IMR-90 (cell line): ENCODE results near the gene RXFP3. TPM values are rescaled to one million over a fixed set of nuclear protein-coding genes. Genes with fewer than 3 reads are reported as not detected.

Experiments
- ATAC-seq: fragments of 200-7000 bp; cut with Tn5 transposase; 2 replicates; pipeline ENCODE4 v1.9.1; 2020; ENCODE audit warnings: low read depth, mild to moderate bottlenecking, moderate library complexity
- BruUV-seq: library from RNA; stranded (reverse); fragments of 400-500 nt; replicated peaks from 2 replicates; lab custom pipeline; 2021; lab: Mats Ljungman, UMichigan
- CTCF ChIA-PET: fragments of 300-600 bp; formaldehyde crosslinking; extraction: SDS; loops from one replicate; lab custom pipeline; 2021; ENCODE audit warnings: antibody characterized with exemption; lab: Yijun Ruan, JAX
- POLR2A ChIA-PET: fragments of 300-600 bp; sonication (Branson Sonifier 250); formaldehyde crosslinking; loops from one replicate; lab custom pipeline; 2022; ENCODE audit warnings: antibody characterized with exemption; ENCODE audit not compliant: unreplicated experiment; lab: Charles Lee
- DNase-seq: peaks from one replicate; pipeline ENCODE4 v3.0.0; 2013
- H2AFZ ChIP-seq: replicated peaks from 2 replicates; pipeline ENCODE3; 2013; ENCODE audit warnings: low read length, mild to moderate bottlenecking; ENCODE audit not compliant: poor library complexity
- H2AK5ac ChIP-seq: 2 replicates; pipeline ENCODE4 v1.6.1; 2013; ENCODE audit warnings: low read depth, low read length, inconsistent platforms
- H2AK9ac ChIP-seq: replicated peaks from 2 replicates; pipeline ENCODE3; 2013; ENCODE audit warnings: mild to moderate bottlenecking, low read depth, low read length, moderate library complexity; ENCODE audit not compliant: poor library complexity
- H2BK120ac ChIP-seq: 2 replicates; pipeline ENCODE4 v1.6.1; 2013; ENCODE audit warnings: low read depth, low read length, inconsistent platforms
- H2BK15ac ChIP-seq: 3 replicates; pipeline ENCODE4 v1.6.1; 2013; ENCODE audit warnings: low read depth, low read length, inconsistent platforms
- H2BK20ac ChIP-seq: 2 replicates; pipeline ENCODE4 v1.6.1; 2013; ENCODE audit warnings: low read depth, mild to moderate bottlenecking, inconsistent platforms, low read length, moderate library complexity
- H2BK5ac ChIP-seq: 2 replicates; pipeline ENCODE4 v1.6.1; 2013; ENCODE audit warnings: mild to moderate bottlenecking, low read depth, low read length, inconsistent platforms; ENCODE audit not compliant: poor library complexity, severe bottlenecking
- H3K14ac ChIP-seq: replicated peaks from 2 replicates; pipeline ENCODE4 v1.6.1; 2013; ENCODE audit warnings: low read depth, low read length, inconsistent platforms
- H3K18ac ChIP-seq: 2 replicates; pipeline ENCODE4 v1.6.1; 2013; ENCODE audit warnings: low read depth, low read length, control low read depth
- H3K23ac ChIP-seq: 2 replicates; pipeline ENCODE4 v1.6.1; 2013; ENCODE audit warnings: low read depth, low read length, inconsistent platforms
- H3K27ac ChIP-seq: 2 replicates; pipeline ENCODE4 v1.5.1; 2013; ENCODE audit warnings: mild to moderate bottlenecking, control low read depth, low read length; ENCODE audit not compliant: insufficient read depth
- H3K27me3 ChIP-seq: 2 replicates; pipeline ENCODE4 v1.6.1; 2013; ENCODE audit warnings: low read length; ENCODE audit not compliant: control insufficient read depth, insufficient read depth
- H3K36me3 ChIP-seq: 2 replicates; pipeline ENCODE4 v1.6.1; 2013; ENCODE audit warnings: low read length, mixed read lengths; ENCODE audit not compliant: control insufficient read depth, insufficient read depth
- H3K4ac ChIP-seq: 2 replicates; pipeline ENCODE4 v1.6.1; 2013; ENCODE audit warnings: low read depth, low read length, inconsistent platforms
- H3K4me1 ChIP-seq: 2 replicates; pipeline ENCODE4 v1.6.1; 2013; ENCODE audit warnings: low read length, mixed read lengths; ENCODE audit not compliant: control insufficient read depth, insufficient read depth
- H3K4me2 ChIP-seq: 2 replicates; pipeline ENCODE4 v1.6.1; 2013; ENCODE audit warnings: low read depth, mild to moderate bottlenecking, control low read depth, low read length, moderate library complexity
- H3K4me3 ChIP-seq: 2 replicates; pipeline ENCODE4 v1.5.1; 2013; ENCODE audit warnings: low read depth, mild to moderate bottlenecking, control low read depth, low read length, moderate library complexity; ENCODE audit not compliant: insufficient read depth
- H3K56ac ChIP-seq: 2 replicates; pipeline ENCODE4 v1.6.1; 2013; ENCODE audit warnings: low read length, inconsistent platforms; ENCODE audit not compliant: insufficient read depth; ENCODE audit errors: extremely low read depth
- H3K79me1 ChIP-seq, 2 experiments: 2 replicates each; pipeline ENCODE4 v1.6.1; 2013; ENCODE audit warnings: low read length in 2 of 2, inconsistent platforms in 1 of 2, low read depth in 1 of 2
- H3K9ac ChIP-seq: 2 replicates; pipeline ENCODE4 v1.6.1; 2013; ENCODE audit warnings: low read depth, low read length, control low read depth
- H3K9me1 ChIP-seq: 2 replicates; pipeline ENCODE4 v1.6.1; 2013; ENCODE audit warnings: low read length, inconsistent platforms; ENCODE audit not compliant: insufficient read depth
- H3K9me3 ChIP-seq: 2 replicates; pipeline ENCODE4 v1.6.1; 2013; ENCODE audit warnings: low read length; ENCODE audit not compliant: control insufficient read depth, insufficient read depth
- H4K20me1 ChIP-seq: 2 replicates; pipeline ENCODE4 v1.6.1; 2013; ENCODE audit warnings: low read length, inconsistent platforms; ENCODE audit not compliant: insufficient read depth
- H4K5ac ChIP-seq: 2 replicates; pipeline ENCODE4 v1.6.1; 2013; ENCODE audit warnings: mild to moderate bottlenecking, low read depth, low read length, control low read depth
- H4K8ac ChIP-seq, 2 experiments: 2 replicates each; pipeline ENCODE4 v1.6.1; 2013; ENCODE audit warnings: low read depth in 2 of 2, low read length in 2 of 2, control low read depth in 1 of 2, inconsistent platforms in 1 of 2
- H4K91ac ChIP-seq: 2 replicates; pipeline ENCODE4 v1.6.1; 2013; ENCODE audit warnings: low read depth, low read length, inconsistent platforms; ENCODE audit not compliant: insufficient read depth
- FOS ChIP-seq: fragments of 150-350 bp; IDR thresholded peaks from 2 replicates; pipeline ENCODE4 v1.6.1; 2016; ENCODE audit warnings: low read depth, low read length
- MXI1 ChIP-seq: IDR thresholded peaks from 2 replicates; pipeline ENCODE4 v1.6.1; 2012; ENCODE audit warnings: low read depth, mild to moderate bottlenecking, low read length, moderate library complexity, borderline replicate concordance
- NFE2L2 ChIP-seq: fragments of 150-350 bp; IDR thresholded peaks from 2 replicates; pipeline ENCODE4 v1.6.1; 2016; ENCODE audit warnings: low read depth, mild to moderate bottlenecking, low read length
- RCOR1 ChIP-seq: IDR thresholded peaks from 2 replicates; pipeline ENCODE4 v1.6.1; 2012; ENCODE audit warnings: mild to moderate bottlenecking, low read length, improper control_type of control experiment; ENCODE audit not compliant: insufficient replicate concordance
- WGBS, 2 experiments: methylation state at CpG; one replicate each; pipeline versions ENCODE4 v1.1.5 to v1.1.7; 2013; ENCODE audit warnings: missing lambda C conversion rate in 2 of 2; ENCODE audit not compliant: insufficient read length in 1 of 2; ENCODE audit errors: extremely low coverage in 2 of 2; 5-methylcytosine and 5-hydroxymethylcytosine counted together
- dilution Hi-C: fragments of 300-500 bp; cut with HindIII; formaldehyde crosslinking; loops from one replicate; pipeline ENCODE4 v1.14.3; 2018; ENCODE audit warnings: low sequenced_read_pairs; ENCODE audit not compliant: unreplicated experiment
- in situ Hi-C: fragments of 300-500 bp; cut with MboI; formaldehyde crosslinking; loops from 3 replicates; pipeline ENCODE4 v1.14.3; 2019; ENCODE audit warnings: low sequenced_read_pairs, inconsistent platforms, mixed read lengths
- intact Hi-C: fragments of 100-400 bp; cut with micrococcal nuclease; formaldehyde crosslinking; loops from 2 replicates; pipeline ENCODE4 v1.10.0; 2022
- polyA plus RNA-seq, 3 experiments: library from polyadenylated mRNA; depleted of rRNA; stranded (reverse); fragments of >200 nt; gene quantifications; 2 replicates each; pipeline ENCODE4 v1.2.3, GENCODE V29; 2012; ENCODE audit warnings: low replicate concordance in 1 of 3
- total RNA-seq: library from RNA; depleted of rRNA; stranded (reverse); fragments of >200 nt; gene quantifications from 2 replicates; pipeline ENCODE4 v1.2.3, GENCODE V29; 2012
- TF ChIP-seq, protein P1 (sequence below): fragments of 150-350 bp; IDR thresholded peaks from 2 replicates; pipeline ENCODE4 v1.6.1; 2017; ENCODE audit warnings: mild to moderate bottlenecking, antibody characterized with exemption, low read length, low read depth

The RXFP3 gene
- total and polyA plus RNA-seq, 2 of the 4 experiments (the other 2 are of a cell fraction) = not detected

DNA sequence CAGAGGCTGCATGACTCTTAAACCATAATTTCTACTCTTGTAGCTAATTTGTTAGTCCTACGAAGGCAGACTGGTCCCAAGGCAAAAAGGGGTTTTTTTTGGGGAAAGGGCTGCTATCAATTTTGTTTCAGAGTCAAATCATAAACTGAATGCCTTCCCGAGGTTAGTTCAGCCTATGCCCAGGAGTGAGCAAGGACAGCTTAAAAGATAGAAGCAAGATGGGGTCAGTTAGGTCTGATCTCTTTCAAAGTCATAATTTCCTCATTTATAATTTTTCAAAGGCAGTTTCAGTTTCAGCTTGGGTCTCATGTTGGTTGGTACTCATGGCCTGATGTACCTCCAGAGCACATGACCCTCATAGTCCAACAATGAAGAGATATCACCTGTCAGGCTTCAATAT is 7.9 kb upstream of the RXFP3 start:
- Histone ChIP-seq H3K56ac (no peak overlapping the region), H3K14ac (no peak overlapping the region), H2BK120ac (no peak overlapping the region), H3K18ac (no peak overlapping the region), H3K9me1 (no peaks in the 10 kb centered on the region), H3K36me3 (no peaks in the 10 kb centered on the region), H3K23ac (no peak overlapping the region), H3K4me1 (no peaks in the 10 kb centered on the region), H3K9ac (no peak overlapping the region), H4K20me1 (no peaks in the 10 kb centered on the region), H4K91ac (no peak overlapping the region), H2AFZ (no peak overlapping the region), H3K4me3 (no peak overlapping the region), H2BK20ac (no peak overlapping the region), H3K27me3 (0 out of 2 replicates have a peak, but pooled peaks cover 2% of the 10 kb centered on the region), H3K4me2 (no peak overlapping the region), H4K5ac (no peak overlapping the region), H2AK5ac (no peak overlapping the region), H2BK15ac (no peak overlapping the region), H3K79me1 (no peaks in the 10 kb centered on the region), H3K27ac (no peak overlapping the region), H3K4ac (no peak overlapping the region), H2AK9ac (no peak overlapping the region), H3K9me3 (no peaks in the 10 kb centered on the region), H4K8ac (no peak overlapping the region), H2BK5ac (no peak overlapping the region)
- no TSS peak for BruUV-seq
- intact Hi-C loops = no loop called here
- dilution Hi-C loops = no loop called here
- DNase-seq = no peak
- in situ Hi-C loops = no loop called here
- POLR2A ChIA-PET = no interaction called here
- no CpG with 5 or more reads among the region's 2 CpGs for WGBS, 2 experiments
- ATAC-seq = no peak
- TF ChIP-seq, protein P1, sequence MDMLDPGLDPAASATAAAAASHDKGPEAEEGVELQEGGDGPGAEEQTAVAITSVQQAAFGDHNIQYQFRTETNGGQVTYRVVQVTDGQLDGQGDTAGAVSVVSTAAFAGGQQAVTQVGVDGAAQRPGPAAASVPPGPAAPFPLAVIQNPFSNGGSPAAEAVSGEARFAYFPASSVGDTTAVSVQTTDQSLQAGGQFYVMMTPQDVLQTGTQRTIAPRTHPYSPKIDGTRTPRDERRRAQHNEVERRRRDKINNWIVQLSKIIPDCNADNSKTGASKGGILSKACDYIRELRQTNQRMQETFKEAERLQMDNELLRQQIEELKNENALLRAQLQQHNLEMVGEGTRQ = no peak
- no peak for TF ChIP-seq RCOR1
- TF ChIP-seq FOS = no peak
- no peak for TF ChIP-seq MXI1
- no peak for TF ChIP-seq NFE2L2
- CTCF ChIA-PET = no interaction called here
